ENCODE results near the gene EPS8L2. TPM values are rescaled to one million over a fixed set of nuclear protein-coding genes. Genes with fewer than 3 reads are reported as not detected.

EPS8L2 gene
- total and polyA plus RNA-seq, 2 of the 8 experiments (the other 6 are each of a cell fraction or from before 2014, with no cell fraction given), result 38.5 to 57.0 TPM

- FAIRE-seq (no peak), DNase-seq (ENCODE audit: low read depth in 1 of 2, low spot score in 2 of 2) (no peak)
- H2BK15ac ChIP-seq (ENCODE audit: low read length), result no peak overlapping the region; the same call in 1 of the 2 replicates
- H2BK120ac ChIP-seq (replicated peaks; ENCODE audit: low read depth, low read length), result no peak overlapping the region
- CTCF ChIA-PET (ENCODE audit: partially characterized antibody), result interaction anchor here (0.8 to 4.9 kb wide), 8 partner anchors 7 to 64 kb away, joined by 3 to 37 read pairs (median 3); partner anchors contain the start of gene EPS8L2
- WGBS, 2 experiments (ENCODE audit: extremely low coverage in 1 of 2, insufficient coverage in 1 of 2, insufficient read length in 1 of 2, insufficient replicate concordance in 2 of 2, low coverage in 1 of 2, low lambda C conversion rate in 2 of 2, missing lambda C conversion rate in 1 of 2), result 78% methylated on average over 17 of the region's 17 CpGs; no CpG with 5 or more reads in 1 of the 2 experiments
- no peak overlapping the region for H3K4me3 ChIP-seq (ENCODE audit: extremely low read depth in 1 of 4, insufficient read depth in 2 of 4, low read depth in 3 of 4, low read length in 4 of 4)
- H3K18ac ChIP-seq (ENCODE audit: extremely low read depth, low read length), result no peak overlapping the region
- no peak overlapping the region; the same call in 1 of the 2 replicates for H2BK5ac ChIP-seq (ENCODE audit: low read depth, low read length)
- no peak overlapping the region for H4K5ac ChIP-seq (ENCODE audit: insufficient read length, low read depth, low read length)
- no peak overlapping the region for H2AK5ac ChIP-seq (ENCODE audit: low read depth, low read length)
- no peak overlapping the region for H3K4ac ChIP-seq (replicated peaks; ENCODE audit: insufficient read length, low read depth, low read length)
- no peak overlapping the region for H3K23ac ChIP-seq (ENCODE audit: insufficient read length)
- H2BK20ac ChIP-seq (ENCODE audit: low read length), result no peak overlapping the region
- peaks cover 3 to 5% of the 10 kb centered on the region in 2 experiments for H4K20me1 ChIP-seq (replicated peaks in 1 of 2; ENCODE audit: control insufficient read depth in 1 of 2, insufficient read depth in 2 of 2, low read length in 2 of 2)
- TF ChIP-seq JUN (IDR thresholded peaks at IDR 0.05; ENCODE audit: low read depth, low read length) (no peak), POLR2AphosphoS5 (IDR thresholded peaks at IDR 0.05; ENCODE audit: low read depth, low read length) (no peak), CREB1 (IDR thresholded peaks at IDR 0.05) (no peak)
- peaks cover 0 to 2% of the 10 kb centered on the region in 2 experiments; a peak in 1 of 4 replicates for H3K9me3 ChIP-seq (ENCODE audit: insufficient read depth in 2 of 2, low read depth in 1 of 2, low read length in 1 of 2)
- H3K79me1 ChIP-seq (ENCODE audit: low read depth, low read length), result 0 out of 2 replicates have a peak, but pooled peaks cover 2% of the 10 kb centered on the region
- H4K91ac ChIP-seq (replicated peaks; ENCODE audit: insufficient read length, low read length), result no peak overlapping the region
- 0 out of 2 replicates have a peak overlapping the region, but pooled peaks have one; percentile 17 for H2BK12ac ChIP-seq (ENCODE audit: low read depth, low read length)
- no peak overlapping the region for H3K14ac ChIP-seq (ENCODE audit: insufficient read length)
- H3K4me1 ChIP-seq (replicated peaks in 1 of 4; ENCODE audit: control insufficient read depth in 3 of 4, insufficient read depth in 4 of 4, low read length in 3 of 4), result peaks cover 0 to 19% (median 9%) of the 10 kb centered on the region in 4 experiments; a peak in 6 of 7 replicates
- no peaks in the 10 kb centered on the region for H3K27me3 ChIP-seq (replicated peaks in 1 of 4; ENCODE audit: control insufficient read depth in 3 of 4, extremely low read depth in 1 of 4, insufficient read depth in 3 of 4, low read length in 3 of 4)
- POLR2A ChIA-PET (ENCODE audit: partially characterized antibody), result interaction anchor here (0.6 to 1.9 kb wide), 6 partner anchors 12 to 67 kb away, joined by 3 to 6 read pairs (median 3); partner anchors contain the start of gene TALDO1
- no peak overlapping the region for H2AFZ ChIP-seq (ENCODE audit: low read length)
- peak overlapping the region in 1 of 2 experiments; percentile 30; a peak in 1 of 4 replicates for H3K4me2 ChIP-seq (ENCODE audit: insufficient read depth in 1 of 2, low read depth in 2 of 2, low read length in 2 of 2)
- H4K8ac ChIP-seq (ENCODE audit: extremely low read depth, insufficient read depth, low read length), result no peak overlapping the region
- H3K9ac ChIP-seq (replicated peaks in 1 of 4; ENCODE audit: extremely low read depth in 1 of 4, low read depth in 3 of 4, low read length in 3 of 4), result no peak overlapping the region
- no peak overlapping the region for H3K27ac ChIP-seq (ENCODE audit: low read depth, low read length)
- H3K36me3 ChIP-seq (ENCODE audit: control insufficient read depth in 2 of 4, insufficient read depth in 4 of 4, low read length in 3 of 4), result no peaks in the 10 kb centered on the region
- H3K56ac ChIP-seq (replicated peaks; ENCODE audit: insufficient read length, low read depth, low read length), result no peak overlapping the region
- peaks cover 5 to 6% of the 10 kb centered on the region in 2 experiments; a peak in 2 of 4 replicates for H3K79me2 ChIP-seq (ENCODE audit: control insufficient read depth in 1 of 2, insufficient read depth in 2 of 2, low read length in 2 of 2)
- peaks cover 5% of the 10 kb centered on the region; the same call in 1 of the 2 replicates for H3K23me2 ChIP-seq (ENCODE audit: low read depth, low read length)
These were observed 7.4 kb upstream of the EPS8L2 start for GRCh38 chr11:698493-699115.

Measured in H1 (cell line).